ENCODE measurements around the gene CST9. TPM values are rescaled to one million over a fixed set of nuclear protein-coding genes. Genes with fewer than 3 reads are reported as not detected.

CST9 gene, protein sequence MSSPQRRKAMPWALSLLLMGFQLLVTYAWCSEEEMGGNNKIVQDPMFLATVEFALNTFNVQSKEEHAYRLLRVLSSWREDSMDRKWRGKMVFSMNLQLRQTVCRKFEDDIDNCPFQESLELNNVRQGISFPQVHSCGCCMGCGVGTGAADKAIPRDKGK
- total RNA-seq (not detected), polyA plus RNA-seq (not detected)
- long read RNA-seq, donor 1: 0 reads
- long read RNA-seq, donor 2: 0 reads

DNA sequence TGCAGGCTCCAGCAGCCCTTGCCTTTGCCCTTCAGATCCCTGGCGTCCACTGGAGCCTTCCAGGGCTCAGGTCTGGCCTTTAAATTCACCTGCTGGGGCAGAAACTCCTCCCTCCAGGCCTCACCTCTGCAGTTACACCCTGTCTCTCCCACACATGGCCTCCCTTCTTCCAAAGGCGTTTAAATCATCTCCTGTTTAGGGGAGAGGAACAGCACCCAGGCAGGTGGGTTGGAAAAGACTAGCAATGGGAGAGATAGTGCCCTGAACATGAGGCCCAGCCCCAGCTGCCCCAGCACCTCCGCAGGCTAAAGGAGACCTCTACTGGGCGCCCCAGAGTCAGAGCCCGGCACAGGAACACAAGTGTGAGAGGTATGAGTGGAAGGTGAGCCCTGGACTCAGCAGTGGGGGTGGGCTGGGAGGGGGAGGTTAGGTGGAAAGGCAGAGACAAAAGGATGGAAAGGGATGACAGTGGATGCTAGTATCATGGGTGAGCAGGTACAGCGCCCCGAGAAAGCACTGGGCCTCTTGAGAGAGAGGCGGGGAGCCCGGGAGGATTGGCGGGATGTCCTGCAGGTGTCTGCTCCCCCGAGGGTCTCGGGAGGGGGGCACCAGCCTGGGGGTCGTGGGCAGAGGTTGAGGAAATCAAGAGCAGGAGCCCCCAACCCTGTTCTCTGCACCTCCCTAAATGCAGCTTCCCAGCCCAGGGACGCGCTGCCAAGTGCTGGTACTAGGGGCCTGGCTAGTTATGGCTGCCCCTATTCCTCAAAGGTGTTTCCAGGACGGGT, at the start of gene CST9:
CST9 (minus strand) TSS at position 51 of the 785 bp plus-strand sequence. CDS start 53 bp downstream, outside the sequence.
- Histone ChIP-seq H3K27me3 (replicated peaks in 1 of 7) (peaks cover 0 to 23% (median 0%) of the 10 kb centered on the region in 7 donors), H3K4me1 (peaks cover 0 to 10% (median 0%) of the 10 kb centered on the region in 6 donors), H3K4me3 (no peak within 1 kb of the TSS), H3K9me3 (no peaks in the 10 kb centered on the region), H3K36me3 (no peaks in the 10 kb centered on the region), H3K27ac (no peak within 1 kb of the TSS)
- intact Hi-C loops (cut with DNase I; ENCODE audit: low total_unique reads): no loop called here
- 50 to 69% (median 64%) methylated on average over 16 of the region's 16 CpGs for WGBS, 5 donors
- DNase-seq: no peak
- TF ChIP-seq POLR2AphosphoS5 (IDR thresholded peaks at IDR 0.05) (no peak), POLR2A (IDR thresholded peaks at IDR 0.05) (no peak)
- TF ChIP-seq, protein P1, sequence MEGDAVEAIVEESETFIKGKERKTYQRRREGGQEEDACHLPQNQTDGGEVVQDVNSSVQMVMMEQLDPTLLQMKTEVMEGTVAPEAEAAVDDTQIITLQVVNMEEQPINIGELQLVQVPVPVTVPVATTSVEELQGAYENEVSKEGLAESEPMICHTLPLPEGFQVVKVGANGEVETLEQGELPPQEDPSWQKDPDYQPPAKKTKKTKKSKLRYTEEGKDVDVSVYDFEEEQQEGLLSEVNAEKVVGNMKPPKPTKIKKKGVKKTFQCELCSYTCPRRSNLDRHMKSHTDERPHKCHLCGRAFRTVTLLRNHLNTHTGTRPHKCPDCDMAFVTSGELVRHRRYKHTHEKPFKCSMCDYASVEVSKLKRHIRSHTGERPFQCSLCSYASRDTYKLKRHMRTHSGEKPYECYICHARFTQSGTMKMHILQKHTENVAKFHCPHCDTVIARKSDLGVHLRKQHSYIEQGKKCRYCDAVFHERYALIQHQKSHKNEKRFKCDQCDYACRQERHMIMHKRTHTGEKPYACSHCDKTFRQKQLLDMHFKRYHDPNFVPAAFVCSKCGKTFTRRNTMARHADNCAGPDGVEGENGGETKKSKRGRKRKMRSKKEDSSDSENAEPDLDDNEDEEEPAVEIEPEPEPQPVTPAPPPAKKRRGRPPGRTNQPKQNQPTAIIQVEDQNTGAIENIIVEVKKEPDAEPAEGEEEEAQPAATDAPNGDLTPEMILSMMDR (IDR thresholded peaks at IDR 0.05 in 8 of 11, conservative IDR thresholded peaks at IDR 0.05 in 3 of 11): no peak

DNA sequence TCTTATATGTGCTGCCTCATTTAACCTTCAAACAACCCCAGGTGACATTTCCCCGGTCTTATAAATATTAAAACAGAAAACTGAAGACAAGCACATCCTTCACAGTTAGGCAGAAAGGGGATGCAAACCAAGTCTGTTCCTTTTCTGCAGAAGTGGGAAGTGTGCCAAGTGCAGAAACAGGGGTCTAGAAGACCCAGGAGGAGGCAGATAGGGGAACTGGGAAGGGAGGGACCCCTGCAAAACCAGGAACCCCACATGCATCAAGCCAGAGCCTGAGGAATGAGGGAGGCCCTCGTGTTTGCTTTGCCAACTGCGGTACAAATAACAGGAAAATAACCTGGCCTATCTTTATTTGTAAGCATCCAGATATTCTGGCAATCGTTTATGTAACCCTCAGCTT, 49.0 kb upstream of the CST9 start:
- Histone ChIP-seq H3K36me3 (no peaks in the 10 kb centered on the region), H3K4me1 (peaks cover 7 to 35% (median 15%) of the 10 kb centered on the region in 6 donors), H3K4me3 (no peak overlapping the region), H3K27ac (peak overlapping the region in 3 of 8 donors; percentile 71 to 84 (median 83)), H3K27me3 (replicated peaks in 1 of 7) (peaks cover 0 to 6% (median 0%) of the 10 kb centered on the region in 7 donors), H3K9me3 (no peaks in the 10 kb centered on the region)
- no peak for DNase-seq
- WGBS, 5 donors: 39 to 49% (median 46%) methylated on average over 4 of the region's 4 CpGs
- intact Hi-C loops (cut with DNase I; ENCODE audit: low total_unique reads): no loop called here
- no peak for TF ChIP-seq POLR2A (IDR thresholded peaks at IDR 0.05)
- TF ChIP-seq POLR2AphosphoS5 (IDR thresholded peaks at IDR 0.05): no peak
- TF ChIP-seq, protein P1 (IDR thresholded peaks at IDR 0.05 in 8 of 11, conservative IDR thresholded peaks at IDR 0.05 in 3 of 11): no peak

DNA sequence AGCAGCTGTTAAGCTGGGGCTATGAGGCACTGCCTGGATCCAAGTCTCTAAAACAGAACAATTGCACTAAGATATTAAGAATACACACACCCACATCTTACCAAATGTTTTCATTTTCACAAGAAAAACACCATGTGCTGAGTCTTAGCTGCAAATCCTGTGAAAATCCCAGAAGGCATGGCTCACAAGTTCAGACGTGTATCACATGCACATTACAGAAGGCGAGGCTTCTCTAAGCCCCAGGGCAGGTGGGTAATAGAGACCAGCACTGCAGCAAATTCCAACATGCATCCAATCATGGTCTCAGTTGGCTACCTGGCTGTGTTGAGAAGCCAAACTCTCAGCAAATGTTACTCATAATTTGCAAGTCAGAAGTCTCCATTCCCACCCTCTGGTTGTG, 48.3 kb upstream of the CST9 start:
- Histone ChIP-seq H3K4me1 (peaks cover 7 to 35% (median 15%) of the 10 kb centered on the region in 6 donors), H3K27ac (peak overlapping the region in 2 of 8 donors; percentile 6 to 84), H3K36me3 (no peaks in the 10 kb centered on the region), H3K27me3 (replicated peaks in 1 of 7) (peaks cover 0 to 6% (median 0%) of the 10 kb centered on the region in 7 donors), H3K4me3 (no peak overlapping the region), H3K9me3 (no peaks in the 10 kb centered on the region)
- 79 to 98% (median 86%) methylated on average over 2 of the region's 2 CpGs for WGBS, 5 donors
- intact Hi-C loops (cut with DNase I; ENCODE audit: low total_unique reads): no loop called here
- no peak for TF ChIP-seq POLR2AphosphoS5 (IDR thresholded peaks at IDR 0.05)
- TF ChIP-seq POLR2A (IDR thresholded peaks at IDR 0.05): no peak
- TF ChIP-seq, protein P1 (IDR thresholded peaks at IDR 0.05 in 8 of 11, conservative IDR thresholded peaks at IDR 0.05 in 3 of 11): no peak
- no peak for DNase-seq

DNA sequence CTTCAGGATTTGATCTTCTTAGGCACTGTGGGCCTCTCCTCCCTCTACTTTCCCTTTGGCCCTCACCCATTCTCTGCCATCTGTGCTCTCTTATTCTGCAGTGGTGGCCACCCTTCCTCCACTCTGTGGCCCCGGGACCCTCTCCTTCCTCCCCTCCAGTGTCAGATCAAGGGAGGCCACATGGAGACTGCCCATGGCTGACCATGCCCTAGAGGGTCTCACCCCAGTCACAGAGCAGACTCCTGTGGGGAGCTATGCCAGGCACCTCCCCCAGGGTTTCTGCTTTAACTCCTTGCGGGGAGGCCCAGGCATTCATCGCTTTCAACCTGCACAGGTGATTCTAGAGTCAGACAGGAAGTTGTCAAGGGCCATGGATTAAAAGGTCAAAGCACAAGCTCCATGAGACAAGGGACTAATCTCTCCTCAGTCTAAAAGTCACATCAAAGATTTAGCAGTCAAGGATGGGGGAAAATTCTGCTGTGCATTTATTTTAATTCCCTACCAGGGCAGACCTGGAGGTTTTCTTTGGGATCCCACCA, 47.8 kb upstream of the CST9 start:
- WGBS, 5 donors: 84 to 98% (median 95%) methylated on average over 3 of the region's 3 CpGs
- intact Hi-C loops (cut with DNase I; ENCODE audit: low total_unique reads): no loop called here
- TF ChIP-seq POLR2AphosphoS5 (IDR thresholded peaks at IDR 0.05): no peak
- no peak for TF ChIP-seq POLR2A (IDR thresholded peaks at IDR 0.05)
- TF ChIP-seq, protein P1 (IDR thresholded peaks at IDR 0.05 in 8 of 11, conservative IDR thresholded peaks at IDR 0.05 in 3 of 11): no peak
- Histone ChIP-seq H3K36me3 (no peaks in the 10 kb centered on the region), H3K4me3 (no peak overlapping the region), H3K27ac (peak overlapping the region in 1 of 8 donors; percentile 84), H3K9me3 (no peaks in the 10 kb centered on the region), H3K4me1 (peaks cover 7 to 35% (median 15%) of the 10 kb centered on the region in 6 donors), H3K27me3 (replicated peaks in 1 of 7) (peaks cover 0 to 6% (median 0%) of the 10 kb centered on the region in 7 donors)
- no peak for DNase-seq
